ENCODE results near the gene UBXN10. TPM values are rescaled to one million over a fixed set of nuclear protein-coding genes. Genes with fewer than 3 reads are reported as not detected.
A peak's percentile ranks its signal among the peaks of the same experiment; 100 is the strongest.

Gene UBXN10
- total RNA-seq, 1 donor from 2014 or later, result 0.87 TPM

- H3K4me3 ChIP-seq, result no peak overlapping the region
- intact Hi-C loops (cut with DNase I), result no loop called here
- ATAC-seq, result no peak
- H3K4me1 ChIP-seq, result no peaks in the 10 kb centered on the region
- no peak for DNase-seq
- no peak overlapping the region for H3K27ac ChIP-seq
- TF ChIP-seq CTCF (IDR thresholded peaks at IDR 0.05), result no peak
- H3K36me3 ChIP-seq, result no peaks in the 10 kb centered on the region
- H3K27me3 ChIP-seq, result peaks cover 35% of the 10 kb centered on the region
- no peaks in the 10 kb centered on the region for H3K9me3 ChIP-seq
Observed at GRCh38 chr1:20234788-20235535, 49.1 kb downstream of the UBXN10 start.

GRCh38 chr1:20237646-20238045 lies 51.8 kb downstream of the UBXN10 start:
- Histone ChIP-seq H3K36me3 (no peaks in the 10 kb centered on the region), H3K27me3 (peaks cover 42% of the 10 kb centered on the region), H3K9me3 (no peaks in the 10 kb centered on the region), H3K4me3 (no peak overlapping the region), H3K4me1 (no peaks in the 10 kb centered on the region), H3K27ac (no peak overlapping the region)
- ATAC-seq (no peak), DNase-seq (no peak)
- no peak for TF ChIP-seq CTCF (IDR thresholded peaks at IDR 0.05)
- intact Hi-C loops (cut with DNase I), result no loop called here

- H3K27me3 ChIP-seq, result peaks cover 29% of the 10 kb centered on the region
- no peak for TF ChIP-seq CTCF (IDR thresholded peaks at IDR 0.05)
- no peak for DNase-seq
- no peaks in the 10 kb centered on the region for H3K36me3 ChIP-seq
- H3K27ac ChIP-seq, result no peak overlapping the region
- no peak overlapping the region for H3K4me3 ChIP-seq
- intact Hi-C loops (cut with DNase I), result no loop called here
- no peaks in the 10 kb centered on the region for H3K9me3 ChIP-seq
- no peak for ATAC-seq
- H3K4me1 ChIP-seq, result no peaks in the 10 kb centered on the region
Observed at GRCh38 chr1:20240012-20240411, 54.1 kb downstream of the UBXN10 start.

- intact Hi-C loops (cut with DNase I), result no loop called here
Observed at GRCh38 chr1:20242890-20243479, 57.1 kb downstream of the UBXN10 start.

More at GRCh38 chr1:20242890-20243479, 57.1 kb downstream of the UBXN10 start:
- no peak overlapping the region for H3K4me3 ChIP-seq
- H3K27ac ChIP-seq, result no peak overlapping the region
- TF ChIP-seq CTCF (IDR thresholded peaks at IDR 0.05), result no peak
- no peak for DNase-seq
- ATAC-seq, result peak; percentile 20
- H3K36me3 ChIP-seq, result no peaks in the 10 kb centered on the region
- H3K9me3 ChIP-seq, result no peaks in the 10 kb centered on the region
- no peaks in the 10 kb centered on the region for H3K4me1 ChIP-seq
- peaks cover 12% of the 10 kb centered on the region for H3K27me3 ChIP-seq

Other genes starting within 250 kb of the UBXN10 start
- 19.7 TPM for gene PLA2G2A, start 206.5 kb upstream of the UBXN10 start, total RNA-seq
- 4.9 TPM for gene PLA2G5, start 115.9 kb upstream of the UBXN10 start, total RNA-seq
- not detected for gene PLA2G2D, start 66.6 kb upstream of the UBXN10 start, total RNA-seq
- not detected for gene PLA2G2F, start 46.8 kb upstream of the UBXN10 start, total RNA-seq
- gene PLA2G2C, start 422 bp downstream of the UBXN10 start, total RNA-seq, result not detected
- gene VWA5B1, start 104.8 kb downstream of the UBXN10 start, total RNA-seq, result 0.09 TPM

Data from upper lobe of right lung (tissue), 1 donor.